Osteocyte (in vitro differentiated cells): Measurements from ENCODE around the gene SUCLG1. TPM values are rescaled to one million over a fixed set of nuclear protein-coding genes. Genes with fewer than 3 reads are reported as not detected.

Experiments used
- DNase-seq: peaks from one replicate; pipeline ENCODE4 v3.0.0; 2021; ENCODE audit warnings: mixed read lengths; ENCODE audit not compliant: unreplicated experiment; ENCODE audit errors: extremely low spot score
- H3K27ac Mint-ChIP-seq: one replicate; pipeline ENCODE4 v1.8.0; 2021; ENCODE audit warnings: mild to moderate bottlenecking, mixed read lengths; ENCODE audit not compliant: unreplicated experiment
- H3K27me3 Mint-ChIP-seq: one replicate; pipeline ENCODE4 v1.8.0; 2021; ENCODE audit warnings: mixed read lengths; ENCODE audit not compliant: unreplicated experiment
- H3K36me3 Mint-ChIP-seq: one replicate; pipeline ENCODE4 v1.8.0; 2021; ENCODE audit warnings: mixed read lengths; ENCODE audit not compliant: unreplicated experiment
- H3K4me1 Mint-ChIP-seq: one replicate; pipeline ENCODE4 v1.8.0; 2021; ENCODE audit warnings: mixed read lengths; ENCODE audit not compliant: unreplicated experiment
- H3K4me3 Mint-ChIP-seq: one replicate; pipeline ENCODE4 v1.8.0; 2021; ENCODE audit warnings: mild to moderate bottlenecking, moderate library complexity, mixed read lengths; ENCODE audit not compliant: unreplicated experiment
- H3K9me3 Mint-ChIP-seq: one replicate; pipeline ENCODE4 v1.8.0; 2021; ENCODE audit warnings: mixed read lengths; ENCODE audit not compliant: unreplicated experiment
- total RNA-seq: library from RNA; stranded (reverse); gene quantifications from 2 replicates; pipeline ENCODE4 v1.2.1, GENCODE V29; 2021
- TF ChIP-seq, protein P1 (sequence below): fragments of 200-600 bp; sonication (generic); IDR thresholded peaks from 2 replicates; pipeline ENCODE4 v1.5.0; 2021; ENCODE audit warnings: antibody characterized with exemption, mild to moderate bottlenecking, moderate library complexity

Gene SUCLG1
- total RNA-seq, 1 donor from 2014 or later: 52.4 TPM

DNA sequence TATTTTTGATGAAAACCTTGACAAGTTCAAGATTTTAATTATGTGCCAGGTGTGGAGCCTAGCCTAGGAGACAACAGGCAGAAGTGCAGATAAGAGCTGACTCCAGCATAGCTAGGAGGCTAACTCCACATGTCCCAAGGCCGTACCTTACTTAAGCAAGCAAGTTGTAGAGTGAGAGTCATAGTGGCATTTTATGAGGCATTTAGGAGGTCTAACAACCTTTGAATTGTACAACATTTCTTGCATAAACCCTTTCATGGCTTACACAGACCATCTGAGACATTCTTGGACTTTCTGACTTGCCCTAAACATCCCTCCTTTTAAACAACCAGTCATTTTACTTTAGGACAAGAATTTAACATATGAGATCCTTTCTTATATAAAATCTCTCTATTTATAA lies 8.3 kb upstream of the SUCLG1 start:
- H3K4me3 Mint-ChIP-seq: no peak overlapping the region
- H3K36me3 Mint-ChIP-seq: no peaks in the 10 kb centered on the region
- H3K27me3 Mint-ChIP-seq: peaks cover 4% of the 10 kb centered on the region

DNA sequence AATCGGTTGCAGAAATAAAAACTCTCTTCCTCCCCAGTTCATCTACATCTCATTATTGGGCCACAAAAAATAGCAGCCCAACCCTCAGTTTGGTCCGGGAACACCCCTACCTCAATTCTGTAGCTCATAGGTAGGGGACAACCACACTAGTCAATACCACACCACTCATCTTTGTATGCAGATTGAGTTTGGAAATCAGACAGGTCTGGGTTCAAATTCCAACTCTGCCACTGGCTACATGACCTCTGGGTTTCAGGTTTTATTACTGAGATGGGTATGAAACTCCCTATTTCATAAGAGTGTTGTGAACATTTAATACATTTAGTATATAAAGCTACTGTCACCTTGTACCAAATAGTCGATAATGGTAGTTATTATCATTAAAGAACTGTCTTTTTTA lies 2.2 kb upstream of the SUCLG1 start:
- no peaks in the 10 kb centered on the region for H3K9me3 Mint-ChIP-seq
- DNase-seq: no peak
- no peaks in the 10 kb centered on the region for H3K36me3 Mint-ChIP-seq
- H3K4me1 Mint-ChIP-seq: peaks cover 30% of the 10 kb centered on the region
- H3K27me3 Mint-ChIP-seq: peaks cover 4% of the 10 kb centered on the region
- no peak overlapping the region for H3K4me3 Mint-ChIP-seq
- TF ChIP-seq, protein P1, sequence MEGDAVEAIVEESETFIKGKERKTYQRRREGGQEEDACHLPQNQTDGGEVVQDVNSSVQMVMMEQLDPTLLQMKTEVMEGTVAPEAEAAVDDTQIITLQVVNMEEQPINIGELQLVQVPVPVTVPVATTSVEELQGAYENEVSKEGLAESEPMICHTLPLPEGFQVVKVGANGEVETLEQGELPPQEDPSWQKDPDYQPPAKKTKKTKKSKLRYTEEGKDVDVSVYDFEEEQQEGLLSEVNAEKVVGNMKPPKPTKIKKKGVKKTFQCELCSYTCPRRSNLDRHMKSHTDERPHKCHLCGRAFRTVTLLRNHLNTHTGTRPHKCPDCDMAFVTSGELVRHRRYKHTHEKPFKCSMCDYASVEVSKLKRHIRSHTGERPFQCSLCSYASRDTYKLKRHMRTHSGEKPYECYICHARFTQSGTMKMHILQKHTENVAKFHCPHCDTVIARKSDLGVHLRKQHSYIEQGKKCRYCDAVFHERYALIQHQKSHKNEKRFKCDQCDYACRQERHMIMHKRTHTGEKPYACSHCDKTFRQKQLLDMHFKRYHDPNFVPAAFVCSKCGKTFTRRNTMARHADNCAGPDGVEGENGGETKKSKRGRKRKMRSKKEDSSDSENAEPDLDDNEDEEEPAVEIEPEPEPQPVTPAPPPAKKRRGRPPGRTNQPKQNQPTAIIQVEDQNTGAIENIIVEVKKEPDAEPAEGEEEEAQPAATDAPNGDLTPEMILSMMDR: no peak
- H3K27ac Mint-ChIP-seq: no peak overlapping the region

More for the DNA sequence above, 8.3 kb upstream of the SUCLG1 start:
- DNase-seq: no peak
- TF ChIP-seq, protein P1: no peak
- H3K9me3 Mint-ChIP-seq: peaks cover 26% of the 10 kb centered on the region
- no peak overlapping the region for H3K27ac Mint-ChIP-seq
- H3K4me1 Mint-ChIP-seq: no peaks in the 10 kb centered on the region

DNA sequence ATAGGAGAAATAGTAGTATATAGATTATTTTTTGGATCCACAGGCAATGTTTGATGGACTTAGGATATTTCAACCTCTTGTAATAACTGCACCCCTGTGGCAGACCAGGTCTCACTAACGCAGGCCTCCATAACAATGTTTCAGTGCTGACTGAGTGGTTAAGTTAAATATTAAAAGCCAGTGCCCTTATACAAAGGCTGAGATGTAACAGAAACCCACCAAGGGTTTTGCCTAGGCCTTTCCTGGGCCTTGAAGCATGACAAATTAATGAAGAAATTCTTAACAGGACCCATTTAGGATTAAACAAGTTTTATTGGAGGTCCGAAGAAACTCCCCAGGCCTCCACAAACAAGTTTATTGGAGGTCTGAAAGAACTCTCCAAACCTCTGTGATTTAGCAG lies 1.6 kb upstream of the SUCLG1 start:
- TF ChIP-seq, protein P1: no peak
- Mint-ChIP-seq H3K4me3 (no peak overlapping the region), H3K27me3 (peaks cover 4% of the 10 kb centered on the region), H3K9me3 (no peaks in the 10 kb centered on the region), H3K36me3 (no peaks in the 10 kb centered on the region), H3K4me1 (peaks cover 30% of the 10 kb centered on the region), H3K27ac (no peak overlapping the region)
- DNase-seq: no peak

DNA sequence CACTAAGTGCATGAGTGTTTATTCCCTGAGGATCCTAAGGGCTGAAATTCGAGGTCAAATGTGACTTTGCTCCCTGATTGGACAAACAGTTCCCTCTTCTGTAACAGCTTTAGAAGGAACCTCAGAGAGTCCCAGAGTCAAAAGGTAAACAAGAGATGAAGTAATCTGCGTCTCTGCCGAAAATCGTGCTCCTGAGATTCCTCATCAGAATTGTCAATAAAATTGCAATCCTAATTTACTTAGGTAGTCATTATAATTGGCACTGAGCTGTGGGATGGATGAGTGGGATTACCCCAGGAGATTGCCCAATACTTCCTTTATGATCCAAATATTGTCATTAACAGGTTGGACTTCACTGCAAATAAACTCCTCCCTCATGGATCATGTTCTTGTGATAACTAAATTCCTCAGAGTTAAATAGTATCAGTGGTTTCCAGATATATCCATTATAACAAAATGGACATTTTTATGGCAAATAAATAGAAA lies 907 bp upstream of the SUCLG1 start:
- H3K9me3 Mint-ChIP-seq: no peaks in the 10 kb centered on the region
- peak overlapping the region; percentile 96 for H3K4me3 Mint-ChIP-seq
- DNase-seq: no peak
- peaks cover 4% of the 10 kb centered on the region for H3K27me3 Mint-ChIP-seq
- H3K4me1 Mint-ChIP-seq: peaks cover 30% of the 10 kb centered on the region
- H3K27ac Mint-ChIP-seq: no peak overlapping the region
- H3K36me3 Mint-ChIP-seq: no peaks in the 10 kb centered on the region
- TF ChIP-seq, protein P1: no peak

DNA sequence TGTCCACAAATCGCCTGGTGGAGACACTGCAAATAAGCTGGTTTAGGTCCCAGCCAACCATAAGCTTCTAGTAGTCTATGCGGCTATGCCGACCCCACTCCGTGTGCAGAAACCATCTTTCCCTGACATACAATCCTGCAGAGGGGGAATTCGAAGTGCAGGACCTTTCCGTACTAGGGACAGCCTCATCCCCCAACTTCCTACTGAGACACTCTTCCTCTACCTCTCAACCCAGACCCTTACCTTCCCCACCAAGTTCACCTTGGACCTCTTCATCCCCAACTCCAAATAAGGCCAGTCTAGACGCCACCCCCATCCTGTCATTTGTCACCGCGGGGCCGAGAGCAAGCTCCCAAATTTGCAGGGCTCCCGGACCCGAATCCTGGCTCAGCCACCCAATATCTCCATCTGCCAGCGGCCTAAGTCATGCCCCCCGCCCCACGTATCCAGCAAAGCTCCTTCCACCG lies 496 bp downstream of the SUCLG1 start:
- Mint-ChIP-seq H3K9me3 (no peaks in the 10 kb centered on the region), H3K4me1 (peaks cover 30% of the 10 kb centered on the region), H3K27me3 (peaks cover under 1% of the 10 kb centered on the region), H3K4me3 (peak overlapping the region; percentile 96), H3K27ac (peak overlapping the region; percentile 98), H3K36me3 (no peaks in the 10 kb centered on the region)
- DNase-seq: no peak
- TF ChIP-seq, protein P1: no peak
